ENCODE data around the gene CDH4.

CDH4 gene

DNA sequence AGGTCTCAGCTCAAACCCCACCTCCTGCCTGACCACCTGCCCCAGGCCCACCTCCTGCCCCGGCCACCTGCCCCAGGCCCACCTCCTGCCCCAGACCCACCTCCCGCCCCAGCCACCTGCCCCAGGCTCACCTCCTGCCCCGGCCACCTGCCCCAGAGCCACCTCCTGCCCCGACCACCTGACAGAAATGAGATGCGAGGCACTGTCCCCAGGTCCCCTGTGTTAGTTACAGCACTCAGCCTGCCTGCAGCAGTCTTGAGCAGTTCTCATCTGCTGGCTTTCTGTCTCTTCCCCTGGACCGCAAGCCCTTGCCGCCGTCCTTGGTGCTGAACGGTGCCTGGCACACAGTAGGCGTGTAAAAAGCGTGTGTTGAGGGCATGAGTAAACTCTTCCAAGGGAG lies 79.5 kb downstream of the CDH4 start:
- TF ChIP-seq ZNF169 (tag by site-specific recombination; IDR thresholded peaks at IDR 0.05) (no peak), ZFP37 (tag by site-specific recombination; IDR thresholded peaks at IDR 0.05) (no peak), REST (tag by site-specific recombination; IDR thresholded peaks at IDR 0.05) (peak; percentile 75)
- Histone ChIP-seq H3K36me3 (ENCODE audit: control insufficient read depth in 2 of 2, insufficient read depth in 1 of 2, low read length in 2 of 2) (no peaks in the 10 kb centered on the region), H3K4me1 (ENCODE audit: control insufficient read depth, insufficient read depth, low read length) (no peaks in the 10 kb centered on the region), H3K27ac (ENCODE audit: extremely low read depth, low read depth, low read length) (no peak overlapping the region), H3K9me3 (ENCODE audit: control insufficient read depth, insufficient read depth, low read depth, low read length) (no peaks in the 10 kb centered on the region), H3K4me3 (ENCODE audit: low read depth, low read length) (no peak overlapping the region)
- ChIA-PET POLR2A (no interaction called here), CTCF (no interaction called here)

GRCh38 chr20:61332016-61332975 lies 80.2 kb downstream of the CDH4 start:
- TF ChIP-seq GLIS1 (tag by site-specific recombination; IDR thresholded peaks at IDR 0.05) (peak; percentile 53), ZNF157 (tag by site-specific recombination; IDR thresholded peaks at IDR 0.05) (no peak)
- H3K4me3 ChIP-seq (ENCODE audit: low read depth, low read length): no peak overlapping the region
- no peaks in the 10 kb centered on the region for H3K4me1 ChIP-seq (ENCODE audit: control insufficient read depth, insufficient read depth, low read length)
- no peaks in the 10 kb centered on the region for H3K36me3 ChIP-seq (ENCODE audit: control insufficient read depth in 2 of 2, insufficient read depth in 1 of 2, low read length in 2 of 2)
- ChIA-PET POLR2A (no interaction called here), CTCF (no interaction called here)
- no peaks in the 10 kb centered on the region for H3K9me3 ChIP-seq (ENCODE audit: control insufficient read depth, insufficient read depth, low read depth, low read length)
- H3K27ac ChIP-seq (ENCODE audit: extremely low read depth, low read depth, low read length): no peak overlapping the region

DNA sequence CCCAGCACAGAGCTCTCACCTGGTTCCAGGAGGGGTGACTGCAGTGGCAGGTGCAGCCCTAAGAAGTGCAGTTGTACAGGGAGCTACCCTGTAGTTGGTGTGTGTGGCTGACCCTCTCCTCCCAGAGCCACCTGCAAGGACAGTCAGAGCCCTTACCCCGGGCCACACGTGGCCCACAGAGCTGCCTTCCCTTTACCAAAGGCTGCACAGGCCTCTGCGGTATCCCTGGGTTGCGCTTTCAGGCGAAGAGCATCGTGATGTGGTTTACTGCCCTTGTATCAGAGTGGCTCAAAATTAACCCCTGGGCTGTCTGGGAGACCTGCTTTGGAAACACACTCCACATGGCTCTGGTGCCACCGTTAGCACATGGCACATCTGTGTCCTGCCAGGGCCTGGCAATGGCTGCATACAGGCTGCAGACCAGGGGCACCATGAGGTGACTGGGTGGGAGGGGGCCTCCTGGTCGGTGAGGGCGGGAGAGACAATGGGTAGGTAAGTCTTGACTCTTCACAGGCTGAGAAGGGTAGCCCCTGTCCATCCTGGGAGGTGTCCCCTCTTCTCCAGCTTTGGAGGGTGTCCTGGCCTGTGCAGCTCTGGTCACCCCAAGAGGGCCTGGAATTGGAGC lies 81.5 kb downstream of the CDH4 start:
- H3K9me3 ChIP-seq (ENCODE audit: control insufficient read depth, insufficient read depth, low read depth, low read length): no peaks in the 10 kb centered on the region
- H3K4me3 ChIP-seq (ENCODE audit: low read depth, low read length): no peak overlapping the region
- POLR2A ChIA-PET: no interaction called here
- no peaks in the 10 kb centered on the region for H3K36me3 ChIP-seq (ENCODE audit: control insufficient read depth in 2 of 2, insufficient read depth in 1 of 2, low read length in 2 of 2)
- no peaks in the 10 kb centered on the region for H3K4me1 ChIP-seq (ENCODE audit: control insufficient read depth, insufficient read depth, low read length)
- no peak overlapping the region for H3K27ac ChIP-seq (ENCODE audit: extremely low read depth, low read depth, low read length)
- CTCF ChIA-PET: interaction anchor here (1.2 kb wide), 1 partner anchor 70 kb away, joined by 3 read pairs; no protein-coding TSS in a partner anchor
- no peak for TF ChIP-seq ZNF600 (tag by site-specific recombination; IDR thresholded peaks at IDR 0.05)
- no peak for TF ChIP-seq TCF7L2 (IDR thresholded peaks at IDR 0.05; ENCODE audit: borderline replicate concordance, low read depth, low read length)

DNA sequence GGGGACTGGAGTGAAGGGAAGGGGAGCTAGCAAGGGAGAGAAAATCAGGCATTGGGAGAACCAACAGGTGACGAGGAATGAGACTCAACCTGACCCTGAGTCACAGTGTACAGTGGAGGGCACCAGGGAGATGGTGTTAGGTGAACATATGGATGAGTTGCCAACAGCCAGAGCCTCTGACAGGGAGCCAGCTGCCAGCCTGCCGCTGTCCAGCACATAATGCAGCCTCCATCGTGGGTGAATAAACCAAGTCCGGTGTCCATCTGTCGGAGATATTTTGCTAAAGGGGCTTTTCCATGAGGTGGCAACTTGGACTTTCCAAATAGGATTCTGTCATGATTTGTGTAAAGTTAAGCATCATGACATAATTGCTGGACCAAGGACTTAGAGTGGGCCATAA lies 88.1 kb downstream of the CDH4 start:
- Histone ChIP-seq H3K27ac (ENCODE audit: extremely low read depth, low read depth, low read length) (no peak overlapping the region), H3K4me1 (ENCODE audit: control insufficient read depth, insufficient read depth, low read length) (no peaks in the 10 kb centered on the region), H3K9me3 (ENCODE audit: control insufficient read depth, insufficient read depth, low read depth, low read length) (no peaks in the 10 kb centered on the region), H3K36me3 (ENCODE audit: control insufficient read depth in 2 of 2, insufficient read depth in 1 of 2, low read length in 2 of 2) (no peaks in the 10 kb centered on the region), H3K4me3 (ENCODE audit: low read depth, low read length) (no peak overlapping the region)
- TF ChIP-seq ZNF274 (IDR thresholded peaks at IDR 0.05; ENCODE audit: low read length) (no peak), ZNF274 (tag by site-specific recombination; IDR thresholded peaks at IDR 0.05; ENCODE audit: borderline replicate concordance) (no peak), REST (tag by site-specific recombination; IDR thresholded peaks at IDR 0.05) (peak; percentile 85)
- ChIA-PET CTCF (no interaction called here), POLR2A (no interaction called here)
